T-helper 2 cell treated with Interferon-gamma antibody and Interleukin-4, amounts not matched to agents 5 μg/mL and 100 μg/mL, for 36 hours (primary cell): ENCODE data around the gene TMEM87B.

Source experiments
- DNase-seq: peaks from one replicate; pipeline ENCODE4 v3.0.0; 2021; ENCODE audit warnings: low spot score
- H3K27ac Mint-ChIP-seq: one replicate; pipeline ENCODE4 v1.8.0; 2021; ENCODE audit warnings: mild to moderate bottlenecking, mixed read lengths
- H3K27me3 Mint-ChIP-seq: one replicate; pipeline ENCODE4 v1.8.0; 2021; ENCODE audit warnings: low read depth, mixed read lengths
- H3K36me3 Mint-ChIP-seq: one replicate; pipeline ENCODE4 v1.8.0; 2021; ENCODE audit warnings: low read depth, mixed read lengths
- H3K4me1 Mint-ChIP-seq: one replicate; pipeline ENCODE4 v1.8.0; 2021; ENCODE audit warnings: low read depth, mixed read lengths
- H3K4me3 Mint-ChIP-seq: one replicate; pipeline ENCODE4 v1.8.0; 2022; ENCODE audit warnings: mild to moderate bottlenecking, moderate library complexity, mixed read lengths
- H3K9me3 Mint-ChIP-seq: one replicate; pipeline ENCODE4 v1.8.0; 2021; ENCODE audit warnings: mixed read lengths

Gene TMEM87B, protein sequence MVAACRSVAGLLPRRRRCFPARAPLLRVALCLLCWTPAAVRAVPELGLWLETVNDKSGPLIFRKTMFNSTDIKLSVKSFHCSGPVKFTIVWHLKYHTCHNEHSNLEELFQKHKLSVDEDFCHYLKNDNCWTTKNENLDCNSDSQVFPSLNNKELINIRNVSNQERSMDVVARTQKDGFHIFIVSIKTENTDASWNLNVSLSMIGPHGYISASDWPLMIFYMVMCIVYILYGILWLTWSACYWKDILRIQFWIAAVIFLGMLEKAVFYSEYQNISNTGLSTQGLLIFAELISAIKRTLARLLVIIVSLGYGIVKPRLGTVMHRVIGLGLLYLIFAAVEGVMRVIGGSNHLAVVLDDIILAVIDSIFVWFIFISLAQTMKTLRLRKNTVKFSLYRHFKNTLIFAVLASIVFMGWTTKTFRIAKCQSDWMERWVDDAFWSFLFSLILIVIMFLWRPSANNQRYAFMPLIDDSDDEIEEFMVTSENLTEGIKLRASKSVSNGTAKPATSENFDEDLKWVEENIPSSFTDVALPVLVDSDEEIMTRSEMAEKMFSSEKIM

DNA sequence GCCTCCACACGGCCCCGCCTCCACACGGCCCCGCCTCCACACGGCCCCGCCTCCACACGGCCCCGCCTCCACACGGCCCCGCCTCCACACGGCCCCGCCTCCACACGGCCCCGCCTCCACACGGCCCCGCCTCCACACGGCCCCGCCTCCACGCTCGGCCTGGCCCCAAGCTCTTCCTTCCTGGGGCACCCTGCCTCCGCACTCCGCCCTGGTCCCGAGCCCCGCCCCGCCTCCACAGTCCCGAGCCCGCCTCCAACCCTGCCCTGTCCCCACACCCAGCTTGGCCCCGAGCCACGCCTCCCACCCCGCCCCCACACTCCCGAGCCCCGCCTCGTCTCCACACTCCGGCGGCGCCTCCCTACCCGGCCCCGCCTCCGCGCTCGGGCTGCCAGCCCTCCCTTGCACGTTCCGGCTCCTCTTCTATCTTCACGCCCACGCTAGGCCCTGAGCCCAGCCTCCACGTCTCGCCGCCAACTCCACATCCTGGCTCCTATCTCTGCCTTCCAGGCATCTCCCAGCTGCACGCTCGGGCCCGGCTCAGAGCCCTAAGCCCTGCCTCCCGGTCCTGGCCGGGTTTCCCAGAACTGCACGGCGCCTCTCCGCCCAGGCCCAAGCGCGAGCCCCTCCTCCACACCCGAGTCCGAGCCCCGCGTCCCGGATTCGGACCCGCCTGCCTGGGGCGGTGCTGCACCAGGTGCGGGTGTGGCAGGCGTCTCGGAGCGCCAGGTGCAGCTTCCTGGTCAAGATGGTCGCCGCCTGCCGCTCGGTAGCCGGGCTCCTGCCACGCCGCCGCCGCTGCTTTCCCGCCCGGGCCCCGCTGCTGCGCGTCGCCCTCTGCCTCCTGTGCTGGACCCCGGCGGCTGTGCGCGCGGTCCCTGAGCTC lies at the start of gene TMEM87B:
TSS of gene TMEM87B (plus strand) at position 423 of the 883 bp plus-strand sequence. CDS start at position 746, 323 bp downstream.
- H3K4me3 Mint-ChIP-seq: peak within 1 kb of the TSS; percentile 95
- peaks cover 11% of the 10 kb centered on the region for H3K36me3 Mint-ChIP-seq
- H3K27ac Mint-ChIP-seq: peak within 1 kb of the TSS; percentile 97
- H3K9me3 Mint-ChIP-seq: no peaks in the 10 kb centered on the region
- peaks cover 29% of the 10 kb centered on the region for H3K4me1 Mint-ChIP-seq
- DNase-seq: peak; percentile 94
- H3K27me3 Mint-ChIP-seq: peaks cover 2% of the 10 kb centered on the region

DNA sequence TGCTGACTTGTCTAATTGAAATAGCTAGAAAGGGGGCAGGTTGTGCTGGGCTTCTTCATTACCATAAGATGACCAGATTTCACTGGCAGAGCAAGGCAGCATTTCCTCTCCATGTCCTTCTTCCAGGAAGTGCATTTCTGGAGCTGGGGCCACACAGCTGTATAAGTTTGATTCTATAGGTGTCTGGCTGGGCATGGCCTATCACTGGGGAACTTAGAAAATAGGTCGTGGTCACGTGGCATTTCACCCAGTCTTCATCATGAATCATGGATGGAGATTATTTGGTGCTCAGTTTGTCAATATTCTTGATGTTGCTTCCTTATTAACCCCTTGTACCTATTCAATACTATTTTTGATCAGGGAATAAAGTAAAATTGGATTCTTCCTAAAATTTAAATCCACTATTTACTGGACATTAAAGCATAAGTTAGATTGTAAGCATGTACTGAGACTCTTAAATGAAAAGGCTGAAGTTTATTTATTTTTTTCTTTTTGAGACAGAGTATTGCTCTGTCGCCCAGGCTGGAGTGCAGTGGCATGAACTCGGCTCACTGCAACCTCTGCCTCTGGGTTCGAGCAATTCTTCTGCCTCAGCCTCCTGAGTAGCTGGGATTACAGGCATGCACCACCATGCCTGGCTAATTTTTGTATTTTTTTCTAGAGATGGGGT lies 49.5 kb upstream of the TMEM87B start:
- H3K27me3 Mint-ChIP-seq: no peaks in the 10 kb centered on the region
- no peak overlapping the region for H3K4me3 Mint-ChIP-seq
- H3K27ac Mint-ChIP-seq: no peak overlapping the region
- H3K36me3 Mint-ChIP-seq: no peaks in the 10 kb centered on the region
- DNase-seq: no peak
- no peaks in the 10 kb centered on the region for H3K9me3 Mint-ChIP-seq
- peaks cover 10% of the 10 kb centered on the region for H3K4me1 Mint-ChIP-seq

DNA sequence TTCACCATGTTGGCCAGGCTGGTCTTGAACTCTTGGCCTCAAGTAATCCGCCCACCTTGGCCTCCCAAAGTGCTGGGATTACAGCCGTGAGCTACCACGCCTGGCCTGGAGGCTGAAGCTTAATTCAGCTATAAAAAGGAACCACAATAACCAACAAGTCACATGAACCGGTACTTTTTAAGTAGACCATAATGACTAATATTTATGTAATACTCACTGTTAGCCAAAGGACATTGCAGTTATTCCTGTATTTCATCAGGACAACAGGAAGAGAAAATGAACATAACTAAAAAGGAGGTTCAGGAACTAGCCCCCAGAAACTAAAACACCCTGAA lies 49.0 kb upstream of the TMEM87B start:
- Mint-ChIP-seq H3K4me3 (no peak overlapping the region), H3K4me1 (peaks cover 7% of the 10 kb centered on the region), H3K9me3 (no peaks in the 10 kb centered on the region), H3K36me3 (no peaks in the 10 kb centered on the region), H3K27ac (no peak overlapping the region), H3K27me3 (no peaks in the 10 kb centered on the region)
- DNase-seq: no peak

DNA sequence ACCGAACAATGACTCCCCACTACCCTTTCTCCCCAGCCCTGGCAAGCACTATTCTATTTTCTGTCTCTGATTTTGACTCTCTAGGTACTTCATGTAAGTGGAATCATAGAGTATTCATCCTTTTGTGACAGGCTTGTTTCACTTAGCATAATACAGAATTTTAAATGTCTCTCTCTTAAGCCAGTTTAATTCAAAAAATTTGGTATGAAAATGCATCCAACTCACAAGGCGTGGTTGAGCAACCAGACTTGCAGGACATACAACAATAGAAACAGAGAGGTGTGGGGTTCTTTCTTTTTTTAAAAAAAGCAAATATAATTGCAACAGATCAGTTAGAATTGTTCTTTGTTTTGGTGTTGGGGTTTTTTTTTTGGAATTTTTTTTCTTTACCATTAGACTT lies 47.6 kb upstream of the TMEM87B start:
- H3K9me3 Mint-ChIP-seq: no peaks in the 10 kb centered on the region
- H3K36me3 Mint-ChIP-seq: no peaks in the 10 kb centered on the region
- no peak overlapping the region for H3K27ac Mint-ChIP-seq
- no peak for DNase-seq
- no peak overlapping the region for H3K4me3 Mint-ChIP-seq
- no peaks in the 10 kb centered on the region for H3K4me1 Mint-ChIP-seq
- H3K27me3 Mint-ChIP-seq: no peaks in the 10 kb centered on the region

DNA sequence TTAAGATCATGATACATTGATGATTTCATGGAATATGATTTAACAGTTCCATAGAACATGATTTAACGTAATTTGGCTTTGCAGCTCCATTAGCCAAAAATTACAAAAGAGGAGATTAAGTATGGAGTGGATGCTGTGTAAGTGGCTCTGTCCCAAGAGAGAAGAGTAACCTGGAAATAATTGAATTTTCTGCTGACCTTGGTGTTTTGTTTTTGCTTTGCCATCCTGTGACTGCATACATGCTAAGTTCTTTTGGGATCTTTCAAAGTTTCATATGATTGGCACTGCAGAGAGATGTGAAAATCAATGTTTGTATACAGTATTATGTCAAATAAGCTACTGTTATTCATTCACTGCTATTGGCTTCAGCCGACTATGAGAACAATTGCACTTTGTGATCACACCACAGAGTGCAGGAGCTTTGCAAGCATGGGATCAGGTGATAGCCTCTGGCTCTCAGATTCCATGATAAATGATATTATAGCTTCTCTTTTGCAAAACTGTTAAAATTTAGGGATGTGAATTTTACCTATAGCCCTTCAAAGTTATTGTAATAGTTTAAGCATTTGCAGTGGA lies 46.1 kb upstream of the TMEM87B start:
- H3K36me3 Mint-ChIP-seq: no peaks in the 10 kb centered on the region
- no peaks in the 10 kb centered on the region for H3K4me1 Mint-ChIP-seq
- H3K4me3 Mint-ChIP-seq: no peak overlapping the region
- no peaks in the 10 kb centered on the region for H3K27me3 Mint-ChIP-seq
- DNase-seq: no peak
- no peak overlapping the region for H3K27ac Mint-ChIP-seq
- no peaks in the 10 kb centered on the region for H3K9me3 Mint-ChIP-seq

DNA sequence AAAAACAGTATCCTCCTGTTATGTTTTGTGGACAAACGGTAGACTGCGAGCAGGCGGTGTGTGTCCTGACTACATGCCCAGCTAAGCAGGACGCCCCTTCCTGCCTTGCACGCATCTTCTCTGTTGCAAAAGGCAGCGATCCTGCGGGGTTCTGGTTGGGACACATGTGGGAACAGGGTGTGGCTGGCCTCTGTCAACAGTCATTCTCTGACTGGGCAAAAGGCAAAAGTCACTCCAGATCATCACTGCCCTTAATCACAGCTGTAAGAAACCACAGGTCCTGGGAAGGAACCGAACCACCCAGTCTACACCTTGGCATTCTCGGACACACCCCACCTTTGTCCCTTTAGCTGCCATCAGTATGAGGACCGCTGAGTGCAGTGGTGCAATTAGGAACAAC lies 44.3 kb upstream of the TMEM87B start:
- H3K4me3 Mint-ChIP-seq: no peak overlapping the region
- H3K4me1 Mint-ChIP-seq: no peaks in the 10 kb centered on the region
- no peaks in the 10 kb centered on the region for H3K9me3 Mint-ChIP-seq
- no peak overlapping the region for H3K27ac Mint-ChIP-seq
- no peaks in the 10 kb centered on the region for H3K36me3 Mint-ChIP-seq
- no peaks in the 10 kb centered on the region for H3K27me3 Mint-ChIP-seq
- DNase-seq: no peak

DNA sequence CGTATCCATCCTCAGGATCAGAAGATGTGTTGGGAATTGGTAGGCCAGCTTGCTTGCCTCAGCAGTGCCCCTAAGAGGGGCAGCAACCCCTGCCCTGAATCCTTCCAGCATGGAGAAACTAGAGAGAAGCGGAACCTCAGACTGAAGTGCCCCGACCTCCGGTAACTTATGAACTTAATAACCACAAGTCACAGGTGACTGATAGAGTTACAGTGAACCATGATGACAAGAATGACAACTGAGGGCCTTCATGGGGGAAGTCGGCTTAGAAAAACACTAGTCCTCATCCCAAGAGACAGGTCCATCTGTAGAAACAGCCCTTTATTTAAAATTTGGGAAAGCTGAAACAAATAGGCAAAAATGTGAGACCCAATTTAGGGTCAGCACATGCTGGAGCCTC lies 42.5 kb upstream of the TMEM87B start:
- Mint-ChIP-seq H3K27ac (no peak overlapping the region), H3K9me3 (no peaks in the 10 kb centered on the region), H3K36me3 (no peaks in the 10 kb centered on the region), H3K4me3 (no peak overlapping the region), H3K4me1 (no peaks in the 10 kb centered on the region), H3K27me3 (peaks cover 8% of the 10 kb centered on the region)
- no peak for DNase-seq

DNA sequence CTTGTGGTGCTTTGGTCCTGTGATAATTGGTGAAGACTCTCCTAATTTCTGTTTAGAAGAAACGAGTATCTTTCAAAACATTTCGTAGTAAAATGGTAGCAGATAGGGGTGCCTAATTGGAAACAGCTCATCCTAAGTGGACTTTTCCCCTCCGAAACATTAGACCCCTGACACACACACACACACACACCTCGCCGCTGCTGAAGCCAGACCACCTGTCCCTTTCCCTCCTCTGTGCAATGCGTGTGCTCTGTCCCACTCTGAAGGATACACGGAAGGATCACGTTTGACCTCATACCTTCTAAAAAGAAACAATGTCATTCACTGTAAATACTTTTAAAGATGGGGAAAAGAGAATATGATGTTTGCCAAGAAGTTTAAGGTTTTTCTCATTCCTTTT lies 36.2 kb upstream of the TMEM87B start:
- H3K4me3 Mint-ChIP-seq: no peak overlapping the region
- H3K36me3 Mint-ChIP-seq: no peaks in the 10 kb centered on the region
- H3K27me3 Mint-ChIP-seq: peaks cover 21% of the 10 kb centered on the region
- no peaks in the 10 kb centered on the region for H3K9me3 Mint-ChIP-seq
- no peak overlapping the region for H3K27ac Mint-ChIP-seq
- no peaks in the 10 kb centered on the region for H3K4me1 Mint-ChIP-seq
- DNase-seq: no peak

DNA sequence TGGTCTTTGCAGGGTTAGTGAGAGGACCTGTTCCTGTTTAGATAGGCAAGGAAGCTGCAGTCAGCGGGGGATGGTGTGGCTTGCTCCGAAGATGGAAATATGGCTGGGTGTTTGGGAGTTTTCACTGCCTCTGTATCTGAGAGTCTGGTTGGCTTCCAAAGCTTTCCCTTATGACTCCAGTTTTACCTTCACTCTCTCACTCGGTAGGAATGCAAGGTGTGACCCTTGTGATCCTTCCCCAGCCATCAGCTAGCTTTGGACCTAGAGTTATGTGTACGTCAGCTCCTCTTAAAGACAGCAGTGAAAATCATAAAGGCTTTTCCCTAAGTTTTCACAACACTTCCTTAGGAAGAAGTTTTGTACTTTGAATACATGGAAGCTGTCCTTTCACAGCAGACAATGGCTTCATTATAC lies 35.5 kb upstream of the TMEM87B start:
- H3K4me3 Mint-ChIP-seq: no peak overlapping the region
- DNase-seq: no peak
- no peak overlapping the region for H3K27ac Mint-ChIP-seq
- H3K27me3 Mint-ChIP-seq: peaks cover 21% of the 10 kb centered on the region
- H3K9me3 Mint-ChIP-seq: no peaks in the 10 kb centered on the region
- H3K36me3 Mint-ChIP-seq: no peaks in the 10 kb centered on the region
- no peaks in the 10 kb centered on the region for H3K4me1 Mint-ChIP-seq

DNA sequence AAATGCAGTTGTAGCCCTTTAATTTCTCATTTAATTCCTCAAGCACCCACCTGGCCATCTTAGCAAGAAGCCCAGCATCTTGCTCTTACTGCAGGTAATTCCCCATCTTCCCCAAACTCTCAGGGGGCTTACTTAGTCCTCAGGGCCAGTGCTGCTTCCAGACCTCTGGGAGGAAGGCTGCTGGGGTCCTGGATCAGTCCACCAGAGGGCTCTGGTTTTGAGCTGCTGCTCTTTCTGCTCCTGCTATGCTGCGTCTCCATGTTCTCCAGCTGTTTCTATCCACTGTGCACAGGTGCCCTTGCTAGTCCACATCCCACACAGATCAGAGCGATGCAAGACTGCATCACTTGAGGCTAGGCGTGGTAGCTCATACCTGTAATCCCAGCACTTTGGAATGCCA lies 34.5 kb upstream of the TMEM87B start:
- Mint-ChIP-seq H3K4me3 (no peak overlapping the region), H3K27ac (no peak overlapping the region)
- DNase-seq: no peak

DNA sequence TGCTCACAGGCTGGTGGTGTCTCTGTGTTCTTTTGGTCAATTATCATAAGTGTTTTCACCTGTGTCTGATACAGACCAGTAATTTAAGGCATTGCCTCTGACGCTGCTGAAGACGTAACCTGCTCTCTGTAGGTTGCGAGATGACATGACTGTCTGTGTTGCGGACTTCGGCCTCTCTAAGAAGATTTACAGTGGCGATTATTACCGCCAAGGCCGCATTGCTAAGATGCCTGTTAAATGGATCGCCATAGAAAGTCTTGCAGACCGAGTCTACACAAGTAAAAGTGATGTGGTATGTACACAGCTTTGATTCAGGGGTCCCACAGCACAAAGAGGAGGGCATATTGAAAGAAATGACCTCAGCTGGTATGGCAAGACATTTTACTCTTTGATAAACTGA lies 33.8 kb upstream of the TMEM87B start:
- DNase-seq: no peak
- Mint-ChIP-seq H3K9me3 (no peaks in the 10 kb centered on the region), H3K27ac (no peak overlapping the region), H3K4me1 (no peaks in the 10 kb centered on the region), H3K36me3 (no peaks in the 10 kb centered on the region), H3K4me3 (no peak overlapping the region), H3K27me3 (peaks cover 21% of the 10 kb centered on the region)

More for the DNA sequence above, 34.5 kb upstream of the TMEM87B start:
- no peaks in the 10 kb centered on the region for H3K9me3 Mint-ChIP-seq
- no peaks in the 10 kb centered on the region for H3K4me1 Mint-ChIP-seq
- no peaks in the 10 kb centered on the region for H3K36me3 Mint-ChIP-seq
- peaks cover 21% of the 10 kb centered on the region for H3K27me3 Mint-ChIP-seq

DNA sequence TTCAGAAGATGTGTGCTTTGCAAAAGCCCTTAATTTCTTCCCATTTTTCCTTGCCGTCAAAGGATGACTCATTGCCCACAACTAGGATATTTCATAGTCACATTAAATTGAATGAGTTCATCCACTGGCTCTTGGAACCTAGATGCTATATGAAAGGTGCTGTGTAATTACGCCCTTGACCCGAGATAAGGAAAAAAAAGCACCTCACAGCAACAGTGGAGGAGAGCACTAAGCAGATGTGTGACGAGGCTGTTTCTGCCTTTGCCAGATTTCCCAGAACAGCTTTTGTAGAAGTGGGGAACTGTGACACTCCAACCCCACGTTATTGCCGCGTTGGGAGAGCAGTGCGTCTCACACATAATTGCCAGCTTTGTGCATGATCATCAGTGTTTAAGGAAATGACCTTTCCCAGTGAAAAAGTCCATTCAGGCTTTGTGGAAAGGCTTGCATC lies 33.3 kb upstream of the TMEM87B start:
- Mint-ChIP-seq H3K4me1 (no peaks in the 10 kb centered on the region), H3K27me3 (peaks cover 16% of the 10 kb centered on the region), H3K36me3 (no peaks in the 10 kb centered on the region), H3K4me3 (no peak overlapping the region), H3K9me3 (no peaks in the 10 kb centered on the region), H3K27ac (no peak overlapping the region)
- DNase-seq: no peak

DNA sequence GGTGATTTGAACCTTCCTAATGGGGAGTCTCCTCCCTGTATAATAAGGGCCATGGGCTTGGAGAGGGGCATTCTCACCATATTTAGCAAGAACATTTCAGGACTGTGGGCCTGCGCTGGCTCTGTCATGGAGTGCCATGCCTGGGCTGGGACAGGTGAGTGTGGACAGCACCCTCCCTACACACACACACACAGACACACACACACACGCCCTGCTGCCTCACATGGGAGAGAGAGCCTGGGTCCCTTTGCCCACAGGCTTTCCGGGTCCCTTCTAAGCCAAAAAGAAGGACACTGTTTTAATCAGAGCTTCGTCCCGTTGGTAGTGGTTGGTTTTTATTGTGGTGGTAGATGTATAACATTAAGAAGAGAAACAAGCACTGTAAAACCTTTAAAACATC lies 31.4 kb upstream of the TMEM87B start:
- no peak overlapping the region for H3K4me3 Mint-ChIP-seq
- H3K27me3 Mint-ChIP-seq: peaks cover 11% of the 10 kb centered on the region
- H3K4me1 Mint-ChIP-seq: no peaks in the 10 kb centered on the region
- no peaks in the 10 kb centered on the region for H3K36me3 Mint-ChIP-seq
- DNase-seq: no peak
- no peak overlapping the region for H3K27ac Mint-ChIP-seq
- H3K9me3 Mint-ChIP-seq: no peaks in the 10 kb centered on the region
